GM21576 (cell line): ENCODE measurements around the gene MAML2.

Experiments
- ATAC-seq: cut with Tn5 transposase; IDR thresholded peaks from one replicate; pipeline ENCODE4 v1.9.1; 2021; ENCODE audit warnings: mild to moderate bottlenecking, moderate library complexity; ENCODE audit not compliant: unreplicated experiment

Gene MAML2

DNA sequence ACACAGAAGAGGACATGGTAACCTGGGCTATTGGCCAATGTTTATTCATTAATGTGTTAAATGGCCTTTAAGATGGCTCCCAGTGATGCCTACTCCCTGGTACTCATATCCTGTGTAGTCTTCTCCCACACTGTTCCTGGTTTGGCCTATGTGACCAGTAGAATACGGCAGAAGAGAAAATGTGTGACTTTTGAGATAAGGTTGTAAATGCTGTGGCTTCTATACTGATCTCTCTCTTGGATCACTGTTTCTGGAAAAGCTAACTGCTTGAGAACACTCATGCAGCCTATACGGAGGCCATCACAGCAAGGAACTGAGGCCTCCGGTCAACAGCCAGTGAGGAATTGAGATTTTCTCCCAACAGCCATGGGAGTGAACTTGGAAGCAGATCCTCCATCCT lies 24.1 kb downstream of the MAML2 start:
- ATAC-seq: no peak

- no peak for ATAC-seq
Observed at GRCh38 chr11:96318399-96318798, 24.6 kb downstream of the MAML2 start.

GRCh38 chr11:96317985-96318384 lies 25.0 kb downstream of the MAML2 start:
- ATAC-seq: no peak

DNA sequence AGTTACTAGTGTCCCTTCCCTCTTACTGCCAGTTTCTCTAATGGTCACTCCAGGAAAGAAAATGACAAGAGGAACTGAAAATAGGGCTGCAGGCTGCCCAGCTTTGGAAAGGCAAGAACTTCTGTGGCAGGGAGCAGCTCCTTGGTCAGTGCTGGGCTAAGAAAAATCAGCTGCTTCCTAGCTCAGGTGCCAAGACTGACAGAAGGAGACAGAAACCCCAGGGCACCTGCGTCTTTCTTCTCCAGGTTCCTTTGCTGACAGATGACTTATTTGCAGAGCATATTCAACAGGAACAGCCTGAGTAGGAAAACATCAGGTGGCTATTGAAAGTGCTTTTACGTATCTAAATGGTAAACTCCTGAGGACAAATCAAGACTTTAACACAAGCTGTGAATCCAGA lies 25.4 kb downstream of the MAML2 start:
- ATAC-seq: no peak

DNA sequence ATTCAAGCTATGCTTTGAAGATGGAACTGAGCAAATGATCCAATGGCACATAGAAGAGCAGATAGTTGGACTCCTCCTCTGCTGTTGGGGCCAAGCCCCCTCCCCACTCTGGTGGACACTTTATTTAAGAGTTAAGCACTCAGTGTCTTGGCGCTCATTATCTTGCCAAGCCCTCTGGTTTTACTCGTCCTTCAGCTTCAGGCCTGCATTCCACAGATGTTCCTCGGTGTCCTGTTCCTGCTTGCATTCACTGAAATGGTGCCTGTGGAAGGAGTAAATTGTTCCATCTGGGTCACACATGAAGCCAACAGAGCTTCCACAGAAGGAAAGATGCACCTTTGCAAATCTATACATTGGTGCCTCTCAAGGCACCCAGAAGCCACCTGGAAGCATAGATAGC lies 26.1 kb downstream of the MAML2 start:
- no peak for ATAC-seq

DNA sequence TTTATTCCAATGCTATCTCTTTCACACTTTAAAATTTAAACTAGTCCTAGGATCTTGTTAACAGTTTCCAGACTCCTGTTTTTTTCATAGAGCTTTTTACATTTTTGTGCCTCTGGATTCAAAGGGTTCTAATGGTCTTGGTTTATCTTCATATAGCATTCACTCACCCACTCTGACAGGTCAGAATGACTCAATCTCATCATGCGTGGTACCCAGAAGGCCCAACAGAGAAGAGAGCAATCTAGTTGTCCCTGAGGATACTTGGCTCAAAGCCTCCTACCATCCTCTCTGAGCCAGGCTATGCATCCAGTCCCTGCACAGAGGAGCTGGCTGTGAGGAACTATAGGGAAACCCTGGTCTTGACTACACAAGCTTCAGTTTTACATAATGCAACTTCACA lies 27.5 kb downstream of the MAML2 start:
- ATAC-seq: no peak

DNA sequence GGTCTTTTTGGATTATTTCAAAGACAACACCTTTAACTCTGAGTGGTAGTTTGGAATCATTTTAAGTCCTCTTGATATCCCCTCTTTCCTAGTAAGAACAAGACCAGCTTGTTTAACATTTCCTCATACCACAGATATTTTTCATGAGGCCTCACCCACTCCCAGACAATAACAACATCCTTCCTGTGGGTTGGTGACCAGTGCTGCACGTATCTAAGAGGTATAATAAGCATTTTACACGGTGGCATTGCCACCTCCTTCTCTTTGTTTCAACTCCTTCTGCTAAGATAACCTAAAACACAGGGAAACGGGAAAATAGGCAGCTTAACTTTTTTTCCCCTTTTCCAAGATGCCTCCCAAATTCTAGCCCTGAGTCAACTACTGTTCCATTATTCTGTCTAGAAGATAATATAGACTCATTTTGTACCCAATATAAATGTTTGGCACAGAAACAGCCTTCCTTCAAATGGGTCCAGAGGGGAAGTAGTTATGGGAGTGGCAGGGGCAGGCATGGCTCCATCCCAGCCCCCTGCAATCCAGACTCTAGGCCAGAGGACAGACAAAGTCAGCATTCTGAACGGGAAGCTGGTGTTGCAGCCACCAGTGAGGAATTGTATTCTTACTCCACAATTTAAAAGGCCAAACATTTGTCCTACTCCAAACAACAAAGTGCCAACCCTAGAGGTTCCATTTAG lies 28.5 kb downstream of the MAML2 start:
- no peak for ATAC-seq

GRCh38 chr11:96313163-96313562 lies 29.8 kb downstream of the MAML2 start:
- ATAC-seq: no peak

DNA sequence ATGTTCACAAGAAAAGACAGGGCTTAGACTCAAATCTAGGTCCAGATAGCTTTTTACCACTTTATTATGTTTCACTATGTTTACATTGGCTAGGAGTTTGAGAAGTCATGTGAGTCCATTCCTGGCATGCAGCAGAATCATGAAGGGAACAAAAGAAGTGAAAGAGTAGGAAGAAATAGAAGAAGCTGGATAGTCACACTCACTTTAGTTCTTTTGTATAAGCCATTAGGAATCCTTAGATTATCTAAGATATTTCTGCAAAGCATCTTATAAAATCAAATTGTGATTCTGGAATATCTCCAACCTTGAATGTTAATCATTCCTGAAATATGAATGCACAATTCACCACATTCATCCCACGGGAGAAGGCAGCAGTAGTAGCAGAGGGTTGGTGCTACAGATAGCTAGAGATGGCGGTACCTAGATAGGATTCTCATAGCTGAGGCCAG lies 31.9 kb downstream of the MAML2 start:
- no peak for ATAC-seq

DNA sequence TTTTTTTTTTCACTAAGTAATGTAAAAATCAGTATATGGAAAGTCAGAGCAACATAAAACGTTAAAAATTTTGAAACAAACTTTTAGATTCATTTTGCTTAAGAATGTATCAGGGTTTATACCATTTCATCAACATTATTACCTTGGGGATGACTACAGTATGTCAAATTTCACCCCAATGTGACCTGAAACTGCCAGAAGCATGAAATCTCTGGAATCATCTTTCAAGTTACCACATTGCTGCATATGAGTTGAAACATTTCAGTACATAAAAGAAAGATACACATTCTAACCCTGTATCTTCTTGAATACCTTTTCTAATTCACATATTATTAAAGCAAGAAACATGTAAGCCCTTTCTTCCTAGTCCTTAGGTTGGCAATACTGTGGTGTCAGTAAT lies 32.8 kb downstream of the MAML2 start:
- ATAC-seq: no peak

DNA sequence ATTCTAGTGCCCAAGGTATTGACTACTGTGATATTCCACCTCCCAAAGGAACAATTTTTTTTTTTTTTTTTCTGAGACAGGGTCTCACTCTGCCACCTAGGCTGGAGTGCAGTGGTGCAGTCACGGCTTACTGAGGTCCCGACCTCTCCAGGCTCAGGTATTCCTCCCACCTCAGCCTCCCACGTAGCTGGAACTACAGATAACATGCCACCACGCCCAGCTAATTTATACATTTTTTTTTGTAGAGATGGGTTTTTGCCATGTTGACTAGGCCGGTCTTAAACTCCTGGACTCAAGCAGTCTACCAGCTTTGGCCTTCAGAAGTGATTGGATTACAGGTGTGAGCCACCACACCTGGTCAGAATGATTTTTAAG lies 33.4 kb downstream of the MAML2 start:
- ATAC-seq: no peak

DNA sequence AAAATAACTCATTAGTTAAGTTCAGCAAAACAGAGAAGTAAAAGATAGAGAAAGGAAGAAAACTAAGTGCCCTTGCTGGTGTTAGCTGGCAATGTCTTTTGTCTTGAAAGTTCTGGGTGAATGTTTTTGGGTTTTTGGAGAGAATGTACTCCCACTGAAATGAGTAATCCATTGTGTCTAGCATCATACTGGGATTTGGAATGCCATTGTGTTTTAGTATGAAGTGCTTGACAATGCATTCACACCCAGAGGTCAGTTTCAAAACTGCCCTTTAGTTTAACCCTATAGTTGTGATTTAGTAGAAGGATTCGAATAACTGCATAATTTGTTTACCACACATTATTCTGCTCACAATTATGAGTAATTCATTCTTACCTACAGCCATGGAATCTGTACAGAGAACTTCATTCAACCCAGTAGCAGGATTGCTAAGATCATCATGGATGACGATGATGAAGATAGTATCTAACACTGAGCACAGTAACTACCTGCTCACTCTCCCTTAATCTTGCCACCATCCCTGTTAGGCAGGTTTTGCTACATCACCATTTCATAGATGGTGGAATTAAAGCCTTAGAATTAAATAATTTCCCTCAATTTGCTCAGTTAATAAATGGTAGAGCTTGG lies 33.9 kb downstream of the MAML2 start:
- ATAC-seq: no peak

- no peak for ATAC-seq
Observed at GRCh38 chr11:96307776-96308140, 35.2 kb downstream of the MAML2 start.

DNA sequence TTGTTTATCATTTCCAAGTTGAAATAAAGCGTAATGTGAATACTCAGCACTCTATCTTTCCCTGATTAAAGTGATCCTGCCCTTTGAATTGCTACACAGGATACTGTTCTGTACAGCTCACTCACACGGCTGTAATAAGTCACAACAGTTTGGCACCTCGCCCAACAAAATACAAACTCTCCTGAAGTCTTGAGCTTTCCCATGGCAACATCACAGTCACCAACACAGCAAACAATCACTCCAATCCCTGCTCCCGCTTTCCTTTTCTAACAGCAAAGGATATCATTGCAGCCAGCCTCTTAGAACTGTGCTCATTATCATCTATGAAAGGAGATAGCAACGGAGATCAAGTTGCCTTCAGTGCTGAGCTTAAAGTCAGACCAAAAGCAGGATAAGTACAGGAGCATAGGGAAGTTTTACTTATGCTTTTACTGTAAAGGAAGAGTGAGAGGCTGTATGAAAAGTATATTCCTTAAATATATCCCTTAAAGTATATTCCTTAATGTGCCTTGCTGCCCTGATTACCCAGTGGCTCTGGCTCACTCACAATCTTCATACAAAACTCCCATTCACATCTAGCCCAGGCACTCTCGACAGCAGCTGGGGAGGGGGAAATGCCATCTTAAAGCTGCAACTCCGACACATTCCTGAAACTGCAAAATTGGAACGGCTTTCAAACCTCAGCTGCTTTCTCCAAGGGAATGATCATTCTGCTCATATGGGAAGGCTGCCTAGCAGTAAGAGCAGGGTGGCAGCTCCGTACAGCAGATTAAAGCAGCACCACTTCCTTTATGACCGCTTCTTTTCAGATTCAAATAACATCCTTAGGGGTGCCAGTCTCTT lies 35.8 kb downstream of the MAML2 start:
- no peak for ATAC-seq

GRCh38 chr11:96306600-96306932 lies 36.4 kb downstream of the MAML2 start:
- ATAC-seq: no peak

GRCh38 chr11:96306071-96306470 lies 36.9 kb downstream of the MAML2 start:
- no peak for ATAC-seq

DNA sequence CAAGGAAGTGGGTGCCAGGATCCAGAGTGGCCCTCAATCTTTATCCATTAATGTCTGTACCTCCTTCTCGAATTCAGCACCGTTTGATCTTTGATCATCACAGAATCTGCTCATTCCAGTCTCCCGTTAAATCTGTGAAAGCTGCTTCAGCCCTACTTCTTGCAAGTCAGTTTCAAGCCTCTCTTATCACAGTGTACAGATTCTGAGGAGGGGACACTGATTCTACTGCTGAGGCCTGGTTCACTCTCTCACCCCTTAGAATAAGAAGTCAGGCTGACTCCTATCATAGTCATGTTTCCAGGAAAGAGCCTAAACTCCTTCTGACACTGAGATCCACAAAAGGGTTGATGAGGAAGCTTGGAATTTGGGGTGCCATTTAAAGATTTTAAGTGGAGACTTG lies 39.0 kb downstream of the MAML2 start:
- no peak for ATAC-seq

- no peak for ATAC-seq
Observed at GRCh38 chr11:96303064-96303463, 39.9 kb downstream of the MAML2 start.

DNA sequence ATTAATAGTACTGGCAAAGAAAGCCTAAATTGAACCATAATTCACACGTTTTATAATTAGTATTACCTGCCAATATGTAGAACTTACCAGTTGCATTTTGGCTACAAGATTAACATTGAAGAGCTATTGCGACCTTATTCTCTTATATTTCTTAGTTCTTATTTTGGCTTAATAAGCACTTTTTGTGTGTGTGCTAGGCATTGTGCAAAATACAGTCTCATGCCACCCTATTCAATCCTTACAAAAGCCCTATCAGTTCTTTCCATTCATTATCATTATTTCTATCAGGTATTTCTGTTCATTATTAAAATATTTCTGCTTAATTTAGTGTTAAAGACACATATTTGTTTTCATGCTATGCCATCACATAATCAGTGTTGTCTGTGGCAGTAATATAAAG lies 41.2 kb downstream of the MAML2 start:
- ATAC-seq: no peak

DNA sequence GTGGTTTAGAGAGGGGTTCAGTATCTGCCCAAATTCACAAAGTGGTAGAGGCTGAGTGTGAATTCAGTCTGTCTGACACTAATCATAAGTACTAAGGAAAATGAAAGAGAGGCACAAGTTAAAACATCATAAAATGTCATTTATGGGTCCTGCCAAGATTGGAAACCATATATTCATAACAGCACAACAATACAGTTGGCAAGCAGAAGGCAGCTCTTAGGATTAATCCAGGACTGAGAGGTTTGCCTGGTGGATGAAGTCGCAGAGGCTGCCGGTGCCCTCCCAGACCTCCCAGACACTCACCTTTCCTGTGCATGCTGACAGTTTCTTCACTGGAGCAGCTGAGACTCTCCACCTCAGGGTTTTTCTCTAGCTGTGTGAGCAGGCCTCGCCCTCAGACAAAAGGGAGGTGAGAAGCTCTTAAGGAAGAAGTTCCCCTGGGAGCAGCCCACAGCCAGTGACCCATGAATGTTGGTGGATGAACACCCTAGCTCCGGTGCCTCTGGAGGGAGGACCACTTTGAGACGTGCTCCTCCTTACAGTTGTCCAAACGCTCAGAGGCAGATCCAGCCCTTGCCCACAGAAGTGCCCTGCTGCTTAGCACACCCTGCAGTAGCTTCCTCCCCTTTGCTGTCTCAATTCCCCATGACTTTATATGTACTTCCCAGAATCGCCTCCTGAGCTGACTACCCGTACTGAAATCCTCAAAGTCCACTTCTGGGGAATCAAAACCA lies 43.7 kb downstream of the MAML2 start:
- no peak for ATAC-seq

DNA sequence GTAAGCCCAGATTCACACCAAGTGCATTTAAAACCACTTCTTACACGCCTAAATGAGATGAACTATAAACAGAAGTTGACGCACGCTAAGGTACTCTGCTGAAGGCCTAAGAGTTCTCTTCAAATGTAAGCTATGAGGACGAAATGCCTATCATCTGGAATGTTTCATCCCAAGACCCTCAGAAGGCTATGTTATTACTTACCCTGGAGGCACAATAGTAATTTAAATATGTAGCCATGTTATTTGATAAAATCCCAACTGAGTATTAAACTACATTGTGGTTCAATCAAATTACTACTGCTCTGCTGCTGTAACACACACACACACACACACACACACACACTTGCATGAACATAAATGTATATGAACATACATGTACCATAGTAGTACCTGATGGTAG lies 47.6 kb downstream of the MAML2 start:
- no peak for ATAC-seq

GRCh38 chr11:96294289-96294688 lies 48.7 kb downstream of the MAML2 start:
- no peak for ATAC-seq
